ENCODE data around the gene PCYT1A. TPM values are rescaled to one million over a fixed set of nuclear protein-coding genes. Genes with fewer than 3 reads are reported as not detected.
A peak's percentile ranks its signal among the peaks of the same experiment; 100 is the strongest.

The PCYT1A gene
- 76.3 and 110 TPM in 2 replicates for total RNA-seq

GRCh38 chr3:196287440-196288140, at the start of gene PCYT1A:
TSS of gene PCYT1A (minus strand) at chr3:196287726. CDS start at chr3:196270531, 17,195 bp downstream.
- DNase-seq (ENCODE audit: low read depth) = peak; percentile 95
- H3K4me3 ChIP-seq (ENCODE audit: low read depth, low read length) = peak within 1 kb of the TSS; percentile 100

DNA sequence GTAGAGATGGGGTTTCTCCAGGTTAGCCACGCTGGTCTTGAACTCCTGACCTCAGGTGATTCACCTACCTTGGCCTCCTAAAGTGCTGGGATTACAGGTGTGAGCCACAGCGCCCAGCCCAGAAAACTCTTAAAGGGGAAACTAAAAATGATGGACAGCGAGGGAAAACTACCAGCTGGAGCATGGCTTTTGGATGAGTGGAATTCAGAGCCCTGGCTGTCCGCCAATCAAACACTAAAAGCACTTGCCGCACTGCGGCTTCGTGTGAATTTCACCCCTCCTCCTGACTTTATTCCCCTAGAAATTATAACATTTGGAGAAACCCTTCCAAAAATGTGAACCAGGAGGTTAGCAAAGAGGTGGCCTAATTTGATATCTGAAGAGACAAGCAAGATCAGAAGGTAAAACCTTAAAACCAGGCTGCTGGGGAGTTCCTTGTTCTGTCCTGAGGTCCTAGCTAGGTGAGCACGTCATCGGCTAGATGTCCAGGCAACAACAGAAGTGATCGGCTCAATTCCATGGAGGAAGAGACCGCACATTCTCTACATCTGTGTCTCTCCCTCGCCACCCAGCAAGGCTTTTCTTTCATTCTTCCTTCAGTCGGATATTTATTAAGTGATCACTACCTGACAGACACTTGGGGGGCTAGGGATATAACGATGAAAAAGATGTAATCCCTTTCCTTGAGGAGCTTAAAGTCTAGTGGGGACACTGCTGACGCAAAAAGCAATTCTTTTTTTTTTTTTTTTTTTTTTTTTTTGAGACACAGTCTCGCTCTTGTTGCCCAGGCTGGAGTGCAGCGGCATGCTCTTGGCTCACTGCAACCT, 49.0 kb upstream of the PCYT1A start:
- no peak for DNase-seq (ENCODE audit: low read depth)
- H3K4me3 ChIP-seq (ENCODE audit: low read depth, low read length) = no peak overlapping the region
- TF ChIP-seq, protein P1, sequence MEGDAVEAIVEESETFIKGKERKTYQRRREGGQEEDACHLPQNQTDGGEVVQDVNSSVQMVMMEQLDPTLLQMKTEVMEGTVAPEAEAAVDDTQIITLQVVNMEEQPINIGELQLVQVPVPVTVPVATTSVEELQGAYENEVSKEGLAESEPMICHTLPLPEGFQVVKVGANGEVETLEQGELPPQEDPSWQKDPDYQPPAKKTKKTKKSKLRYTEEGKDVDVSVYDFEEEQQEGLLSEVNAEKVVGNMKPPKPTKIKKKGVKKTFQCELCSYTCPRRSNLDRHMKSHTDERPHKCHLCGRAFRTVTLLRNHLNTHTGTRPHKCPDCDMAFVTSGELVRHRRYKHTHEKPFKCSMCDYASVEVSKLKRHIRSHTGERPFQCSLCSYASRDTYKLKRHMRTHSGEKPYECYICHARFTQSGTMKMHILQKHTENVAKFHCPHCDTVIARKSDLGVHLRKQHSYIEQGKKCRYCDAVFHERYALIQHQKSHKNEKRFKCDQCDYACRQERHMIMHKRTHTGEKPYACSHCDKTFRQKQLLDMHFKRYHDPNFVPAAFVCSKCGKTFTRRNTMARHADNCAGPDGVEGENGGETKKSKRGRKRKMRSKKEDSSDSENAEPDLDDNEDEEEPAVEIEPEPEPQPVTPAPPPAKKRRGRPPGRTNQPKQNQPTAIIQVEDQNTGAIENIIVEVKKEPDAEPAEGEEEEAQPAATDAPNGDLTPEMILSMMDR (IDR thresholded peaks at IDR 0.05; ENCODE audit: insufficient read depth, low read depth, low read length) = no peak

More at GRCh38 chr3:196287440-196288140, at the start of gene PCYT1A:
- TF ChIP-seq, protein P1 (IDR thresholded peaks at IDR 0.05; ENCODE audit: insufficient read depth, low read depth, low read length) = no peak

GRCh38 chr3:196335503-196335948, 48.0 kb upstream of the PCYT1A start:
- TF ChIP-seq, protein P1 (IDR thresholded peaks at IDR 0.05; ENCODE audit: insufficient read depth, low read depth, low read length) = no peak
- no peak for DNase-seq (ENCODE audit: low read depth)
- no peak overlapping the region for H3K4me3 ChIP-seq (ENCODE audit: low read depth, low read length)

- DNase-seq (ENCODE audit: low read depth) = no peak
- TF ChIP-seq, protein P1 (IDR thresholded peaks at IDR 0.05; ENCODE audit: insufficient read depth, low read depth, low read length) = no peak
- no peak overlapping the region for H3K4me3 ChIP-seq (ENCODE audit: low read depth, low read length)
These were observed 47.5 kb upstream of the PCYT1A start for GRCh38 chr3:196334982-196335381.

DNA sequence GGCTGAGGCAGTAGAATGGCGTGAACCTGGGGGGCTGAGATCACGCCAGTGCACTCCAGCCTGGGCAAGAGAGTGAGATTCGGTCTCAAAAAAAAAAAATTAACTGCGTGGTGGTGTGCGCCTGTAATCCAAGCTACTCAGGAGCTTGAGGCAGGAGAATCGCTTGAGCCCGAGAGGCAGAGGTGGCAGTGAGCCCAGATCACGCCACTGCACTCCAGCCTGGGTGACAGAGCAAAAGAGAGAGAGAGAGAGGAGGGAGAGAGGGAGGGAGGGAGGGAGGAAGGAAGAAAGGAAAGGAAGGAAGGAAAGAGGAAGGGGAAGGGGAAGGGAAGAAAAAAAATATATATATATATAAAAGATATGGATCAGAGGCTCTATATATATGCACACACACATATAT, 44.6 kb upstream of the PCYT1A start:
- H3K4me3 ChIP-seq (ENCODE audit: low read depth, low read length) = no peak overlapping the region
- no peak for DNase-seq (ENCODE audit: low read depth)
- TF ChIP-seq, protein P1 (IDR thresholded peaks at IDR 0.05; ENCODE audit: insufficient read depth, low read depth, low read length) = no peak

DNA sequence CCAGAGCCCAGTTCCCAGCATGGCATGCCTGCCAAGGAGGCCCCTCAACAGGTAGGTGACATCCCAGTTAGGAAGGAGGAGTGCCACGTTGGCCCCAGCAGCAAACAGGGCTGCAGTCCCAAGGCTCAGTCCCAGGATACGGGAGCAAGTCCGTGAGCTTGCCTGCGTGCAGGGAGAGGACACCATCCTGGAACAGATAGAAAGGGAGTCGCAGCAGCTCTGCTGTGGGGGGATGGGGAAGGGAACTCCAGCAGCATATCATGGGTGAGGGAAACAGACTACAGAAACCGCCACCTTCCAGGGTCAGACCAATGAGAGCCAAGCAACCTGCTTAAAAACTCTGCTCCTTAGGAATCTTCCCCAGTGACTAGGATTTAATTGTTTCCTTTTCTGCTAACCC, 39.9 kb upstream of the PCYT1A start:
- peak; percentile 23 for DNase-seq (ENCODE audit: low read depth)
- TF ChIP-seq, protein P1 (IDR thresholded peaks at IDR 0.05; ENCODE audit: insufficient read depth, low read depth, low read length) = no peak
- no peak overlapping the region for H3K4me3 ChIP-seq (ENCODE audit: low read depth, low read length)

Data from fibroblast of villous mesenchyme (primary cell).